Stimulated activated CD4-positive, alpha-beta T cell treated with anti-CD3 and anti-CD28 coated beads, Interleukin-1b, Interleukin-23, amount 100 ng/mL, for 1 hour (primary cell): ENCODE measurements around the gene KIAA1210.

ENCODE experiments used
- DNase-seq, 2 donors: peaks; one replicate each; pipeline ENCODE4 v3.0.0-alpha.2; 2020; ENCODE audit warnings: low read depth in 2 of 2

The KIAA1210 gene

GRCh38 chrX:119127650-119128049 is at the start of gene KIAA1210:
KIAA1210 (minus strand) TSS chrX:119127812; CDS start chrX:119123642, 4,170 bp downstream.
- no peak for DNase-seq

GRCh38 chrX:119177278-119177677 is 49.7 kb upstream of the KIAA1210 start:
- DNase-seq = no peak

- DNase-seq = no peak
Measured at GRCh38 chrX:119174900-119175299, 47.3 kb upstream of the KIAA1210 start.

- DNase-seq = no peak
Measured at GRCh38 chrX:119168104-119168503, 40.5 kb upstream of the KIAA1210 start.

- no peak for DNase-seq
Measured at GRCh38 chrX:119158226-119158625, 30.6 kb upstream of the KIAA1210 start.

GRCh38 chrX:119156241-119156640 is 28.6 kb upstream of the KIAA1210 start:
- no peak for DNase-seq

GRCh38 chrX:119155416-119156035 is 27.9 kb upstream of the KIAA1210 start:
- DNase-seq = no peak

GRCh38 chrX:119151051-119151380 is 23.4 kb upstream of the KIAA1210 start:
- no peak for DNase-seq

GRCh38 chrX:119150163-119151050 is 22.8 kb upstream of the KIAA1210 start:
- DNase-seq = no peak

GRCh38 chrX:119147486-119147885 is 19.9 kb upstream of the KIAA1210 start:
- DNase-seq = no peak

GRCh38 chrX:119145241-119145653 is 17.6 kb upstream of the KIAA1210 start:
- DNase-seq = no peak

GRCh38 chrX:119134466-119134865 is 6.9 kb upstream of the KIAA1210 start:
- no peak for DNase-seq

GRCh38 chrX:119132961-119133360 is 5.3 kb upstream of the KIAA1210 start:
- DNase-seq = no peak

GRCh38 chrX:119132316-119132715 is 4.7 kb upstream of the KIAA1210 start:
- DNase-seq = no peak

- DNase-seq = no peak
Measured at GRCh38 chrX:119130911-119131310, 3.3 kb upstream of the KIAA1210 start.

GRCh38 chrX:119121341-119121740 is 6.3 kb downstream of the KIAA1210 start:
- DNase-seq = no peak

GRCh38 chrX:119118780-119119395 is 8.7 kb downstream of the KIAA1210 start:
- peak in 1 of 2 donors; percentile 17 for DNase-seq

GRCh38 chrX:119107206-119107605 is 20.4 kb downstream of the KIAA1210 start:
- no peak for DNase-seq

- DNase-seq = no peak
Measured at GRCh38 chrX:119105826-119106225, 21.8 kb downstream of the KIAA1210 start.

- no peak for DNase-seq
Measured at GRCh38 chrX:119101168-119101567, 26.4 kb downstream of the KIAA1210 start.

- DNase-seq = no peak
Measured at GRCh38 chrX:119095936-119096335, 31.7 kb downstream of the KIAA1210 start.

GRCh38 chrX:119094819-119095218 is 32.8 kb downstream of the KIAA1210 start:
- no peak for DNase-seq
